ENCODE data around the gene MDN1.

MDN1 gene

GRCh38 chr6:89630488-89630887, 189.1 kb downstream of the MDN1 start:
- Histone ChIP-seq H3K27ac (ENCODE audit: low read depth, low read length) (no peak overlapping the region), H3K4me3 (ENCODE audit: low read depth in 1 of 5, low read length in 5 of 5) (no peak overlapping the region), H3K36me3 (ENCODE audit: control insufficient read depth in 5 of 5, insufficient read depth in 5 of 5, low read length in 5 of 5) (peaks cover 5 to 35% (median 18%) of the 10 kb centered on the region in 5 donors)

GRCh38 chr6:89623749-89624148, 195.8 kb downstream of the MDN1 start:
- Histone ChIP-seq H3K36me3 (ENCODE audit: control insufficient read depth in 5 of 5, insufficient read depth in 5 of 5, low read length in 5 of 5) (peaks cover 0 to 26% (median 16%) of the 10 kb centered on the region in 5 donors), H3K9ac (ENCODE audit: low read length in 5 of 5) (no peak overlapping the region), H3K4me1 (ENCODE audit: control insufficient read depth in 5 of 5, insufficient read depth in 5 of 5, low read length in 5 of 5) (peaks cover 0 to 4% (median 0%) of the 10 kb centered on the region in 5 donors), H3K9me3 (ENCODE audit: control insufficient read depth in 5 of 5, low read length in 5 of 5) (no peaks in the 10 kb centered on the region), H3K4me3 (ENCODE audit: low read depth in 1 of 5, low read length in 5 of 5) (no peak overlapping the region), H3K27me3 (ENCODE audit: control insufficient read depth in 5 of 5, insufficient read depth in 4 of 5, low read length in 5 of 5) (no peaks in the 10 kb centered on the region), H3K27ac (ENCODE audit: low read depth, low read length) (no peak overlapping the region)

More at GRCh38 chr6:89630488-89630887, 189.1 kb downstream of the MDN1 start:
- Histone ChIP-seq H3K4me1 (ENCODE audit: control insufficient read depth in 5 of 5, insufficient read depth in 5 of 5, low read length in 5 of 5) (peaks cover 0 to 4% (median 0%) of the 10 kb centered on the region in 5 donors), H3K27me3 (ENCODE audit: control insufficient read depth in 5 of 5, insufficient read depth in 4 of 5, low read length in 5 of 5) (no peaks in the 10 kb centered on the region), H3K9ac (ENCODE audit: low read length in 5 of 5) (no peak overlapping the region), H3K9me3 (ENCODE audit: control insufficient read depth in 5 of 5, low read length in 5 of 5) (no peaks in the 10 kb centered on the region)

- Histone ChIP-seq H3K27me3 (ENCODE audit: control insufficient read depth in 5 of 5, insufficient read depth in 4 of 5, low read length in 5 of 5) (no peaks in the 10 kb centered on the region), H3K9ac (ENCODE audit: low read length in 5 of 5) (no peak overlapping the region), H3K27ac (ENCODE audit: low read depth, low read length) (no peak overlapping the region), H3K4me1 (ENCODE audit: control insufficient read depth in 5 of 5, insufficient read depth in 5 of 5, low read length in 5 of 5) (no peaks in the 10 kb centered on the region), H3K36me3 (ENCODE audit: control insufficient read depth in 5 of 5, insufficient read depth in 5 of 5, low read length in 5 of 5) (peaks cover 0 to 22% (median 10%) of the 10 kb centered on the region in 5 donors), H3K4me3 (ENCODE audit: low read depth in 1 of 5, low read length in 5 of 5) (no peak overlapping the region), H3K9me3 (ENCODE audit: control insufficient read depth in 5 of 5, low read length in 5 of 5) (no peaks in the 10 kb centered on the region)
Measured at GRCh38 chr6:89619567-89619966, 200.0 kb downstream of the MDN1 start.

- Histone ChIP-seq H3K4me3 (ENCODE audit: low read depth in 1 of 5, low read length in 5 of 5) (no peak overlapping the region), H3K9me3 (ENCODE audit: control insufficient read depth in 5 of 5, low read length in 5 of 5) (no peaks in the 10 kb centered on the region), H3K9ac (ENCODE audit: low read length in 5 of 5) (no peak overlapping the region), H3K27me3 (ENCODE audit: control insufficient read depth in 5 of 5, insufficient read depth in 4 of 5, low read length in 5 of 5) (no peaks in the 10 kb centered on the region), H3K4me1 (ENCODE audit: control insufficient read depth in 5 of 5, insufficient read depth in 5 of 5, low read length in 5 of 5) (no peaks in the 10 kb centered on the region), H3K27ac (ENCODE audit: low read depth, low read length) (no peak overlapping the region), H3K36me3 (ENCODE audit: control insufficient read depth in 5 of 5, insufficient read depth in 5 of 5, low read length in 5 of 5) (peaks cover 0 to 12% (median 6%) of the 10 kb centered on the region in 5 donors)
Measured at GRCh38 chr6:89618026-89618425, 201.6 kb downstream of the MDN1 start.

GRCh38 chr6:89616531-89616930, 203.1 kb downstream of the MDN1 start:
- Histone ChIP-seq H3K36me3 (ENCODE audit: control insufficient read depth in 5 of 5, insufficient read depth in 5 of 5, low read length in 5 of 5) (peaks cover 0 to 11% (median 5%) of the 10 kb centered on the region in 5 donors), H3K9ac (ENCODE audit: low read length in 5 of 5) (no peak overlapping the region)

GRCh38 chr6:89615882-89616281, 203.7 kb downstream of the MDN1 start:
- Histone ChIP-seq H3K9ac (ENCODE audit: low read length in 5 of 5) (no peak overlapping the region), H3K27me3 (ENCODE audit: control insufficient read depth in 5 of 5, insufficient read depth in 4 of 5, low read length in 5 of 5) (no peaks in the 10 kb centered on the region), H3K9me3 (ENCODE audit: control insufficient read depth in 5 of 5, low read length in 5 of 5) (no peaks in the 10 kb centered on the region), H3K27ac (ENCODE audit: low read depth, low read length) (no peak overlapping the region), H3K36me3 (ENCODE audit: control insufficient read depth in 5 of 5, insufficient read depth in 5 of 5, low read length in 5 of 5) (peaks cover 0 to 10% (median 0%) of the 10 kb centered on the region in 5 donors), H3K4me3 (ENCODE audit: low read depth in 1 of 5, low read length in 5 of 5) (no peak overlapping the region), H3K4me1 (ENCODE audit: control insufficient read depth in 5 of 5, insufficient read depth in 5 of 5, low read length in 5 of 5) (peaks cover 0 to 3% (median 0%) of the 10 kb centered on the region in 5 donors)

More at GRCh38 chr6:89616531-89616930, 203.1 kb downstream of the MDN1 start:
- Histone ChIP-seq H3K9me3 (ENCODE audit: control insufficient read depth in 5 of 5, low read length in 5 of 5) (no peaks in the 10 kb centered on the region), H3K27ac (ENCODE audit: low read depth, low read length) (no peak overlapping the region), H3K4me1 (ENCODE audit: control insufficient read depth in 5 of 5, insufficient read depth in 5 of 5, low read length in 5 of 5) (peaks cover 0 to 1% (median 0%) of the 10 kb centered on the region in 5 donors), H3K27me3 (ENCODE audit: control insufficient read depth in 5 of 5, insufficient read depth in 4 of 5, low read length in 5 of 5) (no peaks in the 10 kb centered on the region), H3K4me3 (ENCODE audit: low read depth in 1 of 5, low read length in 5 of 5) (no peak overlapping the region)

- Histone ChIP-seq H3K36me3 (ENCODE audit: control insufficient read depth in 5 of 5, insufficient read depth in 5 of 5, low read length in 5 of 5) (peaks cover 0 to 7% (median 0%) of the 10 kb centered on the region in 5 donors), H3K4me1 (ENCODE audit: control insufficient read depth in 5 of 5, insufficient read depth in 5 of 5, low read length in 5 of 5) (peaks cover 0 to 3% (median 0%) of the 10 kb centered on the region in 5 donors), H3K27ac (ENCODE audit: low read depth, low read length) (no peak overlapping the region), H3K9me3 (ENCODE audit: control insufficient read depth in 5 of 5, low read length in 5 of 5) (no peaks in the 10 kb centered on the region), H3K9ac (ENCODE audit: low read length in 5 of 5) (no peak overlapping the region), H3K27me3 (ENCODE audit: control insufficient read depth in 5 of 5, insufficient read depth in 4 of 5, low read length in 5 of 5) (no peaks in the 10 kb centered on the region), H3K4me3 (ENCODE audit: low read depth in 1 of 5, low read length in 5 of 5) (no peak overlapping the region)
Measured at GRCh38 chr6:89613790-89614189, 205.8 kb downstream of the MDN1 start.

- H3K9me3 ChIP-seq (ENCODE audit: control insufficient read depth in 5 of 5, low read length in 5 of 5) = no peaks in the 10 kb centered on the region
- H3K4me3 ChIP-seq (ENCODE audit: low read depth in 1 of 5, low read length in 5 of 5) = no peak overlapping the region
- no peak overlapping the region for H3K9ac ChIP-seq (ENCODE audit: low read length in 5 of 5)
- H3K27ac ChIP-seq (ENCODE audit: low read depth, low read length) = no peak overlapping the region
- H3K36me3 ChIP-seq (ENCODE audit: control insufficient read depth in 5 of 5, insufficient read depth in 5 of 5, low read length in 5 of 5) = peaks cover 0 to 5% (median 0%) of the 10 kb centered on the region in 5 donors
- no peaks in the 10 kb centered on the region for H3K27me3 ChIP-seq (ENCODE audit: control insufficient read depth in 5 of 5, insufficient read depth in 4 of 5, low read length in 5 of 5)
- H3K4me1 ChIP-seq (ENCODE audit: control insufficient read depth in 5 of 5, insufficient read depth in 5 of 5, low read length in 5 of 5) = peaks cover 0 to 3% (median 0%) of the 10 kb centered on the region in 5 donors
Measured at GRCh38 chr6:89612121-89612520, 207.5 kb downstream of the MDN1 start.

GRCh38 chr6:89611666-89612065, 207.9 kb downstream of the MDN1 start:
- H3K27me3 ChIP-seq (ENCODE audit: control insufficient read depth in 5 of 5, insufficient read depth in 4 of 5, low read length in 5 of 5) = no peaks in the 10 kb centered on the region
- H3K9ac ChIP-seq (ENCODE audit: low read length in 5 of 5) = no peak overlapping the region

GRCh38 chr6:89610149-89610642, 209.4 kb downstream of the MDN1 start:
- Histone ChIP-seq H3K27ac (ENCODE audit: low read depth, low read length) (no peak overlapping the region), H3K36me3 (ENCODE audit: control insufficient read depth in 5 of 5, insufficient read depth in 5 of 5, low read length in 5 of 5) (peaks cover 0 to 7% (median 3%) of the 10 kb centered on the region in 5 donors), H3K4me1 (ENCODE audit: control insufficient read depth in 5 of 5, insufficient read depth in 5 of 5, low read length in 5 of 5) (peaks cover 0 to 3% (median 0%) of the 10 kb centered on the region in 5 donors), H3K9me3 (ENCODE audit: control insufficient read depth in 5 of 5, low read length in 5 of 5) (no peaks in the 10 kb centered on the region), H3K9ac (ENCODE audit: low read length in 5 of 5) (no peak overlapping the region), H3K27me3 (ENCODE audit: control insufficient read depth in 5 of 5, insufficient read depth in 4 of 5, low read length in 5 of 5) (no peaks in the 10 kb centered on the region), H3K4me3 (ENCODE audit: low read depth in 1 of 5, low read length in 5 of 5) (no peak overlapping the region)

More at GRCh38 chr6:89611666-89612065, 207.9 kb downstream of the MDN1 start:
- no peak overlapping the region for H3K27ac ChIP-seq (ENCODE audit: low read depth, low read length)
- peaks cover 0 to 3% (median 0%) of the 10 kb centered on the region in 5 donors for H3K4me1 ChIP-seq (ENCODE audit: control insufficient read depth in 5 of 5, insufficient read depth in 5 of 5, low read length in 5 of 5)
- peaks cover 0 to 2% (median 0%) of the 10 kb centered on the region in 5 donors for H3K36me3 ChIP-seq (ENCODE audit: control insufficient read depth in 5 of 5, insufficient read depth in 5 of 5, low read length in 5 of 5)
- H3K4me3 ChIP-seq (ENCODE audit: low read depth in 1 of 5, low read length in 5 of 5) = no peak overlapping the region
- H3K9me3 ChIP-seq (ENCODE audit: control insufficient read depth in 5 of 5, low read length in 5 of 5) = no peaks in the 10 kb centered on the region

All from subcutaneous abdominal adipose tissue (tissue), 5 donors.